ENCODE results near the gene CC2D1B. TPM values are rescaled to one million over a fixed set of nuclear protein-coding genes. Genes with fewer than 3 reads are reported as not detected.

CC2D1B gene
- total and polyA plus RNA-seq, 9 of the 15 experiments (the other 6 are each of a cell fraction or from before 2014, with no cell fraction given): 1.2 to 33.6 (median 25.5) TPM

- no peak for TF ChIP-seq ATF2 (CRISPR knock-in tag; IDR thresholded peaks at IDR 0.05)
- TF ChIP-seq THAP12 (CRISPR knock-in tag; IDR thresholded peaks at IDR 0.05): no peak
- no peak for TF ChIP-seq KLF6 (CRISPR knock-in tag; IDR thresholded peaks at IDR 0.05; ENCODE audit: borderline replicate concordance)
- TF ChIP-seq COPS2 (conservative IDR thresholded peaks at IDR 0.05): no peak
- no peak for TF ChIP-seq ZNF408 (CRISPR knock-in tag; IDR thresholded peaks at IDR 0.05; ENCODE audit: low read depth)
- no peak for TF ChIP-seq MCM3 (IDR thresholded peaks at IDR 0.05)
- no peak for TF ChIP-seq ZNF407 (IDR thresholded peaks at IDR 0.05; ENCODE audit: low read depth)
- no peak for TF ChIP-seq SAFB2 (IDR thresholded peaks at IDR 0.05; ENCODE audit: borderline replicate concordance, low read depth, low read length, severe bottlenecking)
- TF ChIP-seq CHD2 (IDR thresholded peaks at IDR 0.05; ENCODE audit: low read depth, low read length): no peak
- TF ChIP-seq CREBBP (IDR thresholded peaks at IDR 0.05; ENCODE audit: low read depth, low read length): no peak
- no peak for TF ChIP-seq POLR2B (IDR thresholded peaks at IDR 0.05; ENCODE audit: low read depth, partially characterized antibody)
- TF ChIP-seq KHSRP (IDR thresholded peaks at IDR 0.05): no peak
- TF ChIP-seq SPI1 (IDR thresholded peaks at IDR 0.05; ENCODE audit: borderline replicate concordance, low read depth, low read length): peak; percentile 48; the same call in 1 of the 2 replicates
- 0 out of 2 replicates have a peak, but pooled peaks have one; percentile 14 for TF ChIP-seq ZEB2 (IDR thresholded peaks at IDR 0.05)
- TF ChIP-seq SAP30 (IDR thresholded peaks at IDR 0.05; ENCODE audit: borderline replicate concordance, insufficient read depth, low read depth, low read length, poor library complexity, severe bottlenecking): no peak
- no peak for TF ChIP-seq POLR2G (IDR thresholded peaks at IDR 0.05; ENCODE audit: low read depth, low read length)
- TF ChIP-seq ZNF217 (CRISPR knock-in tag; IDR thresholded peaks at IDR 0.05): no peak
- TF ChIP-seq ZNF77 (CRISPR knock-in tag; IDR thresholded peaks at IDR 0.05): no peak
These were observed 37.6 kb upstream of the CC2D1B start (continued) for GRCh38 chr1:52403566-52404115.
